ENCODE measurements around the gene RAB10.

RAB10 gene

GRCh38 chr2:26141145-26141769, 107.4 kb downstream of the RAB10 start:
- no peak for TF ChIP-seq CTCF (IDR thresholded peaks at IDR 0.05; ENCODE audit: borderline replicate concordance, insufficient read depth, low read depth, low read length)
- H3K4me3 ChIP-seq (ENCODE audit: low read depth, low read length), result no peak overlapping the region

GRCh38 chr2:26144031-26144430, 110.1 kb downstream of the RAB10 start:
- no peak for TF ChIP-seq CTCF (IDR thresholded peaks at IDR 0.05; ENCODE audit: borderline replicate concordance, insufficient read depth, low read depth, low read length)
- no peak overlapping the region for H3K4me3 ChIP-seq (ENCODE audit: low read depth, low read length)

- H3K4me3 ChIP-seq (ENCODE audit: low read depth, low read length), result no peak overlapping the region
- TF ChIP-seq CTCF (IDR thresholded peaks at IDR 0.05; ENCODE audit: borderline replicate concordance, insufficient read depth, low read depth, low read length), result peak; percentile 63; the same call in 1 of the 2 replicates
These were observed 111.2 kb downstream of the RAB10 start for GRCh38 chr2:26144953-26145680.

GRCh38 chr2:26148501-26148900, 114.6 kb downstream of the RAB10 start:
- no peak for TF ChIP-seq CTCF (IDR thresholded peaks at IDR 0.05; ENCODE audit: borderline replicate concordance, insufficient read depth, low read depth, low read length)
- H3K4me3 ChIP-seq (ENCODE audit: low read depth, low read length), result no peak overlapping the region

- no peak for TF ChIP-seq CTCF (IDR thresholded peaks at IDR 0.05; ENCODE audit: borderline replicate concordance, insufficient read depth, low read depth, low read length)
- no peak overlapping the region for H3K4me3 ChIP-seq (ENCODE audit: low read depth, low read length)
These were observed 116.4 kb downstream of the RAB10 start for GRCh38 chr2:26150243-26150642.

GRCh38 chr2:26157580-26157979, 123.7 kb downstream of the RAB10 start:
- no peak overlapping the region for H3K4me3 ChIP-seq (ENCODE audit: low read depth, low read length)
- TF ChIP-seq CTCF (IDR thresholded peaks at IDR 0.05; ENCODE audit: borderline replicate concordance, insufficient read depth, low read depth, low read length), result no peak

- no peak overlapping the region for H3K4me3 ChIP-seq (ENCODE audit: low read depth, low read length)
- TF ChIP-seq CTCF (IDR thresholded peaks at IDR 0.05; ENCODE audit: borderline replicate concordance, insufficient read depth, low read depth, low read length), result no peak
These were observed 128.0 kb downstream of the RAB10 start for GRCh38 chr2:26161926-26162325.
